GM19452 (cell line): ENCODE measurements around the gene SEC62.
"Not testable (repeated sequence)": the region's sequence is repeated elsewhere in the genome, so short reads cannot be mapped to it uniquely, and the experiment has no call there.

Source experiments
- ATAC-seq: cut with Tn5 transposase; IDR thresholded peaks from one replicate; pipeline ENCODE4 v1.9.1; 2021; ENCODE audit not compliant: unreplicated experiment

The SEC62 gene

GRCh38 chr3:170012683-170013400 is 46.2 kb downstream of the SEC62 start:
- no peak for ATAC-seq

- no peak for ATAC-seq
These were observed 49.5 kb downstream of the SEC62 start for GRCh38 chr3:170016057-170016456.

- not testable (repeated sequence) for ATAC-seq
These were observed 52.7 kb downstream of the SEC62 start for GRCh38 chr3:170019306-170019705.

GRCh38 chr3:170021083-170021482 is 54.5 kb downstream of the SEC62 start:
- ATAC-seq, result no peak

- ATAC-seq, result no peak
These were observed 55.7 kb downstream of the SEC62 start for GRCh38 chr3:170022336-170022735.

- no peak for ATAC-seq
These were observed 56.6 kb downstream of the SEC62 start for GRCh38 chr3:170023165-170023564.

GRCh38 chr3:170024581-170024980 is 58.0 kb downstream of the SEC62 start:
- ATAC-seq, result no peak

GRCh38 chr3:170027233-170028102 is 60.9 kb downstream of the SEC62 start:
- no peak for ATAC-seq

GRCh38 chr3:170033489-170033888 is 66.9 kb downstream of the SEC62 start:
- no peak for ATAC-seq

GRCh38 chr3:170037463-170038433 is 71.1 kb downstream of the SEC62 start, which contains the start of gene GPR160:
Gene GPR160, plus strand, starts transcription at chr3:170037995. Its CDS starts 45,978 bp downstream, at chr3:170083973.
- ATAC-seq, result peak; percentile 87

GRCh38 chr3:170038434-170039110 is 72.0 kb downstream of the SEC62 start:
- no peak for ATAC-seq

- no peak for ATAC-seq
These were observed 73.8 kb downstream of the SEC62 start for GRCh38 chr3:170040418-170040817.

GRCh38 chr3:170043506-170043905 is 76.9 kb downstream of the SEC62 start:
- no peak for ATAC-seq

GRCh38 chr3:170044271-170044670 is 77.7 kb downstream of the SEC62 start:
- no peak for ATAC-seq

GRCh38 chr3:170044795-170045244 is 78.2 kb downstream of the SEC62 start:
- peak; percentile 79 for ATAC-seq

GRCh38 chr3:170046269-170047132 is 79.9 kb downstream of the SEC62 start:
- no peak for ATAC-seq

GRCh38 chr3:170047133-170047404 is 80.5 kb downstream of the SEC62 start:
- ATAC-seq, result no peak
